Measurements from ENCODE around the gene GLG1. TPM values are rescaled to one million over a fixed set of nuclear protein-coding genes. Genes with fewer than 3 reads are reported as not detected.
"Not testable (repeated sequence)": the region's sequence is repeated elsewhere in the genome, so short reads cannot be mapped to it uniquely, and the experiment has no call there.

The GLG1 gene
- polyA plus RNA-seq, 2 donors, result 17.9 to 20.6 TPM

DNA sequence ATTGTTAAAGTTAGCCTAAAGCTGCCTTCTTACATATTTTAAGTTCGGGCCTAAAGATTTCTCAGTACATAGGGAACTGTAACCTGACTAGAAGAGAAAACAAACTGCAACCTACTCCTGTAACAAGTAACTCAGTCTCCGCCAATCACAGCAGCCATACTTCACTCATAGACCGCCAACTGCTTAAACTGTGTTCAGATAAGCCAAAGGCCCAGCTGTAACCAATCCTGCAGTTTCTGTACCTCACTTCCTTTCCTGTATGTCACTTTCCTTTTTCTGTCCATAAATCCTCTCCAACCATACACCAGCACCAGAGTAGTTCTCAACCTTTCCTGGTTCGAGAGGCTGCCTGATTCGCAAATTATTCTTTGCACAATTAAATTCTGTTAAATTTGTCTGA lies 41.5 kb downstream of the GLG1 start:
- no peaks in the 10 kb centered on the region for H3K9me3 ChIP-seq (ENCODE audit: control insufficient read depth in 2 of 2, insufficient read depth in 1 of 2, low read depth in 1 of 2, low read length in 1 of 2)
- no peak overlapping the region for H3K4me3 ChIP-seq (ENCODE audit: low read depth in 1 of 2, low read length in 2 of 2)
- no peaks in the 10 kb centered on the region for H3K36me3 ChIP-seq (ENCODE audit: control insufficient read depth in 2 of 2, insufficient read depth in 2 of 2, low read length in 1 of 2)
- H3K27me3 ChIP-seq (ENCODE audit: control insufficient read depth in 1 of 2, insufficient read depth in 2 of 2, low read length in 2 of 2), result no peaks in the 10 kb centered on the region
- peaks cover 0 to 4% of the 10 kb centered on the region in 2 donors for H3K4me1 ChIP-seq (ENCODE audit: control insufficient read depth in 2 of 2, insufficient read depth in 2 of 2, low read length in 1 of 2)
- WGBS, 2 donors, result 85 to 97% methylated on average over 5 of the region's 5 CpGs
- H3K27ac ChIP-seq (ENCODE audit: low read depth in 2 of 2, low read length in 1 of 2), result no peak overlapping the region

GRCh38 chr16:74564451-74564984 lies 42.4 kb downstream of the GLG1 start:
- Histone ChIP-seq H3K27ac (ENCODE audit: low read depth in 2 of 2, low read length in 1 of 2) (no peak overlapping the region), H3K4me1 (ENCODE audit: control insufficient read depth in 2 of 2, insufficient read depth in 2 of 2, low read length in 1 of 2) (peaks cover 0 to 4% of the 10 kb centered on the region in 2 donors), H3K36me3 (ENCODE audit: control insufficient read depth in 2 of 2, insufficient read depth in 2 of 2, low read length in 1 of 2) (no peaks in the 10 kb centered on the region), H3K27me3 (ENCODE audit: control insufficient read depth in 1 of 2, insufficient read depth in 2 of 2, low read length in 2 of 2) (no peaks in the 10 kb centered on the region), H3K4me3 (ENCODE audit: low read depth in 1 of 2, low read length in 2 of 2) (no peak overlapping the region), H3K9me3 (ENCODE audit: control insufficient read depth in 2 of 2, insufficient read depth in 1 of 2, low read depth in 1 of 2, low read length in 1 of 2) (no peaks in the 10 kb centered on the region)
- WGBS, 2 donors, result 86 to 97% methylated on average over 1 of the region's 1 CpG

- no peaks in the 10 kb centered on the region for H3K27me3 ChIP-seq (ENCODE audit: control insufficient read depth in 1 of 2, insufficient read depth in 2 of 2, low read length in 2 of 2)
- H3K4me1 ChIP-seq (ENCODE audit: control insufficient read depth in 2 of 2, insufficient read depth in 2 of 2, low read length in 1 of 2), result peaks cover 0 to 4% of the 10 kb centered on the region in 2 donors
- H3K4me3 ChIP-seq (ENCODE audit: low read depth in 1 of 2, low read length in 2 of 2), result no peak overlapping the region
- 75 to 79% methylated on average over 7 of the region's 7 CpGs for WGBS, 2 donors
- no peaks in the 10 kb centered on the region for H3K36me3 ChIP-seq (ENCODE audit: control insufficient read depth in 2 of 2, insufficient read depth in 2 of 2, low read length in 1 of 2)
- H3K27ac ChIP-seq (ENCODE audit: low read depth in 2 of 2, low read length in 1 of 2), result no peak overlapping the region
- H3K9me3 ChIP-seq (ENCODE audit: control insufficient read depth in 2 of 2, insufficient read depth in 1 of 2, low read depth in 1 of 2, low read length in 1 of 2), result no peaks in the 10 kb centered on the region
Measured at GRCh38 chr16:74563828-74564263, 43.1 kb downstream of the GLG1 start.

DNA sequence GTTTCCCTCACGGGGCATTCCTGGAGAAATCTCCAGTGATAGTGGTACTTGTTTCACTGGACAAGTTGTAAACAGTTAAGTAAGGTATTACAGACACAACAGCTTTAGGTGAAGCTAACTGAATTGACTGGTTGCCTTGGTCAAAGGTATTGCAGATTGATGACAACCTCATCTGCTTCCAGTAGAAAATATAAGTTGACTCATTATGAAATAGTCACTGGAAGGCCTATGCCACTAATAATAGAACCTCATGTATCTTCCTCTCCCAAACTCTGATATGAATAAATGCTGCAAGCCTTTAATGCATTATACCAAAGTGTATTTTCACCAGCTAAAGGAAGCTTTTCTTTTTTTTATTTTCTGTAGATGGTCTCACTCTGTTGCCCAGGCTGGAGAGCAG lies 44.8 kb downstream of the GLG1 start:
- Histone ChIP-seq H3K36me3 (ENCODE audit: control insufficient read depth in 2 of 2, insufficient read depth in 2 of 2, low read length in 1 of 2) (no peaks in the 10 kb centered on the region), H3K27ac (ENCODE audit: low read depth in 2 of 2, low read length in 1 of 2) (no peak overlapping the region), H3K27me3 (ENCODE audit: control insufficient read depth in 1 of 2, insufficient read depth in 2 of 2, low read length in 2 of 2) (no peaks in the 10 kb centered on the region), H3K9me3 (ENCODE audit: control insufficient read depth in 2 of 2, insufficient read depth in 1 of 2, low read depth in 1 of 2, low read length in 1 of 2) (no peaks in the 10 kb centered on the region), H3K4me3 (ENCODE audit: low read depth in 1 of 2, low read length in 2 of 2) (no peak overlapping the region), H3K4me1 (ENCODE audit: control insufficient read depth in 2 of 2, insufficient read depth in 2 of 2, low read length in 1 of 2) (peaks cover 0 to 4% of the 10 kb centered on the region in 2 donors)
- 83 to 93% methylated on average over 1 of the region's 1 CpG for WGBS, 2 donors

GRCh38 chr16:74561626-74562025 lies 45.3 kb downstream of the GLG1 start:
- no peak overlapping the region for H3K4me3 ChIP-seq (ENCODE audit: low read depth in 1 of 2, low read length in 2 of 2)
- no peaks in the 10 kb centered on the region for H3K36me3 ChIP-seq (ENCODE audit: control insufficient read depth in 2 of 2, insufficient read depth in 2 of 2, low read length in 1 of 2)
- H3K4me1 ChIP-seq (ENCODE audit: control insufficient read depth in 2 of 2, insufficient read depth in 2 of 2, low read length in 1 of 2), result peaks cover 0 to 4% of the 10 kb centered on the region in 2 donors
- H3K27ac ChIP-seq (ENCODE audit: low read depth in 2 of 2, low read length in 1 of 2), result no peak overlapping the region
- H3K27me3 ChIP-seq (ENCODE audit: control insufficient read depth in 1 of 2, insufficient read depth in 2 of 2, low read length in 2 of 2), result no peaks in the 10 kb centered on the region
- 74 to 82% methylated on average over 2 of the region's 2 CpGs for WGBS, 2 donors
- no peaks in the 10 kb centered on the region for H3K9me3 ChIP-seq (ENCODE audit: control insufficient read depth in 2 of 2, insufficient read depth in 1 of 2, low read depth in 1 of 2, low read length in 1 of 2)

GRCh38 chr16:74560912-74561311 lies 46.0 kb downstream of the GLG1 start:
- Histone ChIP-seq H3K27ac (ENCODE audit: low read depth in 2 of 2, low read length in 1 of 2) (no peak overlapping the region), H3K4me1 (ENCODE audit: control insufficient read depth in 2 of 2, insufficient read depth in 2 of 2, low read length in 1 of 2) (peaks cover 0 to 4% of the 10 kb centered on the region in 2 donors), H3K27me3 (ENCODE audit: control insufficient read depth in 1 of 2, insufficient read depth in 2 of 2, low read length in 2 of 2) (no peaks in the 10 kb centered on the region), H3K9me3 (ENCODE audit: control insufficient read depth in 2 of 2, insufficient read depth in 1 of 2, low read depth in 1 of 2, low read length in 1 of 2) (no peaks in the 10 kb centered on the region), H3K4me3 (ENCODE audit: low read depth in 1 of 2, low read length in 2 of 2) (no peak overlapping the region), H3K36me3 (ENCODE audit: control insufficient read depth in 2 of 2, insufficient read depth in 2 of 2, low read length in 1 of 2) (no peaks in the 10 kb centered on the region)
- 75 to 80% methylated on average over 3 of the region's 3 CpGs for WGBS, 2 donors

DNA sequence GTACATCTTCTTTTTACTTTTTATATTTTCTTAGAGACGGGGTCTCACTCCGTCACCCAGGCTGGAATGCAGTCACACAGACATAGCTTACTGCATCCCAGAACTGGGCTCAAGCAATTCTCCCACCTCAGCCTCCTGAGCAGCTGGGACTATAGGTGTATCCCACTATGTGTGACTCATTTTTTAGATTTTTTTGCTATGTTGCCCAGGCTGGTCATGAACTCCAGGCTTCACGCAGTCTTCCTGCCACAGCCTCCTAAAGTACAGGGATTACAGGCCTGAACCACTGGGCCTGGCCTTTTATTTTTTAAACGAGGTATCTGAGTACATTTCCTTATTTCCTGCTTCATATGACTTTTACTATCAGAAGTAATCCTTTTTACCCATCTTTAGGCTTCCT lies 48.0 kb downstream of the GLG1 start:
- Histone ChIP-seq H3K36me3 (ENCODE audit: control insufficient read depth in 2 of 2, insufficient read depth in 2 of 2, low read length in 1 of 2) (no peaks in the 10 kb centered on the region), H3K27ac (ENCODE audit: low read depth in 2 of 2, low read length in 1 of 2) (no peak overlapping the region), H3K27me3 (ENCODE audit: control insufficient read depth in 1 of 2, insufficient read depth in 2 of 2, low read length in 2 of 2) (no peaks in the 10 kb centered on the region), H3K9me3 (ENCODE audit: control insufficient read depth in 2 of 2, insufficient read depth in 1 of 2, low read depth in 1 of 2, low read length in 1 of 2) (no peaks in the 10 kb centered on the region), H3K4me3 (ENCODE audit: low read depth in 1 of 2, low read length in 2 of 2) (no peak overlapping the region), H3K4me1 (ENCODE audit: control insufficient read depth in 2 of 2, insufficient read depth in 2 of 2, low read length in 1 of 2) (peaks cover 0 to 4% of the 10 kb centered on the region in 2 donors)
- WGBS, 2 donors, result 72 to 77% methylated on average over 4 of the region's 4 CpGs

DNA sequence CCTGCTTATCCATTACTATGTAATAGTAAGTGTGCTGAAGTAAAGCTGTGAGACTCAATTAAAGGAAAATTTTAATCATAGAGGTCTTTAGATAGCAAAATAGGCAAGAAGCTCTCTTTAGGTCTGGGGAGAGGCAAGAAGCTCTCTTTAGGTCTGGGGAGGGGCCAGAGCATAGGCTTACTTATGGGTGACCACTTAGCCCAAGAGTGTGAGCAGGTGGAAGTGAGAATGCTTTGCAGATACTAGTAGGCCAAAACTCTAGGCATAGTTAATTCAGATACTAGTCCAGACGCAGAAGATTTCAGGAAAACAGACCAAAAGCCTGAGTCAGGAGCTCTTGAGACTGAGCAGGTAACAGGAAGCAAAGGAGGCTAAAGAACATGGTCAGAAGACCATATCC lies 49.6 kb downstream of the GLG1 start:
- no peaks in the 10 kb centered on the region for H3K9me3 ChIP-seq (ENCODE audit: control insufficient read depth in 2 of 2, insufficient read depth in 1 of 2, low read depth in 1 of 2, low read length in 1 of 2)
- WGBS, 2 donors, result 71 to 88% methylated on average over 1 of the region's 1 CpG
- no peaks in the 10 kb centered on the region for H3K36me3 ChIP-seq (ENCODE audit: control insufficient read depth in 2 of 2, insufficient read depth in 2 of 2, low read length in 1 of 2)
- H3K27me3 ChIP-seq (ENCODE audit: control insufficient read depth in 1 of 2, insufficient read depth in 2 of 2, low read length in 2 of 2), result no peaks in the 10 kb centered on the region
- H3K4me3 ChIP-seq (ENCODE audit: low read depth in 1 of 2, low read length in 2 of 2), result no peak overlapping the region
- no peaks in the 10 kb centered on the region for H3K4me1 ChIP-seq (ENCODE audit: control insufficient read depth in 2 of 2, insufficient read depth in 2 of 2, low read length in 1 of 2)
- no peak overlapping the region for H3K27ac ChIP-seq (ENCODE audit: low read depth in 2 of 2, low read length in 1 of 2)

GRCh38 chr16:74556375-74556922 lies 50.5 kb downstream of the GLG1 start:
- H3K36me3 ChIP-seq (ENCODE audit: control insufficient read depth in 2 of 2, insufficient read depth in 2 of 2, low read length in 1 of 2), result no peaks in the 10 kb centered on the region
- no peaks in the 10 kb centered on the region for H3K9me3 ChIP-seq (ENCODE audit: control insufficient read depth in 2 of 2, insufficient read depth in 1 of 2, low read depth in 1 of 2, low read length in 1 of 2)
- H3K4me1 ChIP-seq (ENCODE audit: control insufficient read depth in 2 of 2, insufficient read depth in 2 of 2, low read length in 1 of 2), result no peaks in the 10 kb centered on the region
- 93 to 96% methylated on average over 1 of the region's 1 CpG for WGBS, 2 donors
- H3K27ac ChIP-seq (ENCODE audit: low read depth in 2 of 2, low read length in 1 of 2), result no peak overlapping the region
- no peak overlapping the region for H3K4me3 ChIP-seq (ENCODE audit: low read depth in 1 of 2, low read length in 2 of 2)
- H3K27me3 ChIP-seq (ENCODE audit: control insufficient read depth in 1 of 2, insufficient read depth in 2 of 2, low read length in 2 of 2), result no peaks in the 10 kb centered on the region

DNA sequence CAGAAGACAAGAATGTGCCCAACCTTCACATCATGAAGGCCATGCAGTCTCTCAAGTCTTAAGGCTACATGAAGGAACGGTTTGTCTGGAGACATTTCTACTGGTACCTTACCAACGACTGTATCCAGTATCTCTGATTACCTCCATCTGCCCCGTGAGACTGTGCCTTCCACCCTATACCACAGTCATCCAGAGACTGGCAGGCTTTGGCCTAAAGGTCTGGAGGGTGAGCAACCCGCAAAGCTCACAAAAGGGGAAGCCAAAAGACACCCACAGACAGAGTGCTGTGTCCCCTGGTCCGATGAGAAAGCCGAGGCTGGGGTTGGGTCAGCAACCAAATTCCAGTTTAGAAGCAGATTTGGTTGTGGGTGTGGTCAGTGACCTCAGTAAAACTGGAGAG lies 54.6 kb downstream of the GLG1 start:
- H3K9me3 ChIP-seq (ENCODE audit: control insufficient read depth in 2 of 2, insufficient read depth in 1 of 2, low read depth in 1 of 2, low read length in 1 of 2); H3K4me3 ChIP-seq (ENCODE audit: low read depth in 1 of 2, low read length in 2 of 2); H3K27me3 ChIP-seq (ENCODE audit: control insufficient read depth in 1 of 2, insufficient read depth in 2 of 2, low read length in 2 of 2); H3K27ac ChIP-seq (ENCODE audit: low read depth in 2 of 2, low read length in 1 of 2); H3K4me1 ChIP-seq (ENCODE audit: control insufficient read depth in 2 of 2, insufficient read depth in 2 of 2, low read length in 1 of 2); H3K36me3 ChIP-seq (ENCODE audit: control insufficient read depth in 2 of 2, insufficient read depth in 2 of 2, low read length in 1 of 2): not testable (repeated sequence)
- WGBS, 2 donors, result 95 to 97% methylated on average over 4 to 6 of the region's 6 CpGs

Measured in esophagus (tissue), 2 donors.